Measurements from ENCODE around the gene PRSS53. TPM values are rescaled to one million over a fixed set of nuclear protein-coding genes. Genes with fewer than 3 reads are reported as not detected.

The PRSS53 gene
- total RNA-seq, 1 donor: 1.6 TPM

- no peak for DNase-seq (ENCODE audit: low read depth in 2 of 3, low spot score in 2 of 3)
Measured at GRCh38 chr16:31055613-31056012, 33.1 kb downstream of the PRSS53 start.

DNA sequence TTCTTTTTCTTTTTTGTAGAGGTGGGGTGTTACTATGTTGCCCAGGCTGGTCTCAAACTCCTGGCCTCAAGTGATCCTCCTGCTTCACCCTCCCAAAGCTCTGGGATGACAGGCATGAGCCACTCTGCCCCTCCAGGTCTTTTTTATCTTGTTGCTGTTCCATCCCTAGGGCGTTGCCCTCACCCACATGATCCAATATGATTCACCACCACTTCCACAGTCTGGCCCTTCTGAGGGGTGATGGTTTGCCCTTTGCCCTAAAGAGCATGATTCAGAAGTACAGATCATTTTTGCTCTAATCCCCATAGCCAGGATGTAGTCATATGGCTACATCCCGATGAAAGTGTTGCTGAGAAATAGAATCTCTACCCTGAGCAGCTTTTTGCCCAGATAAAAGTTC, 36.6 kb downstream of the PRSS53 start:
- no peak for DNase-seq (ENCODE audit: low read depth in 2 of 3, low spot score in 2 of 3)

DNA sequence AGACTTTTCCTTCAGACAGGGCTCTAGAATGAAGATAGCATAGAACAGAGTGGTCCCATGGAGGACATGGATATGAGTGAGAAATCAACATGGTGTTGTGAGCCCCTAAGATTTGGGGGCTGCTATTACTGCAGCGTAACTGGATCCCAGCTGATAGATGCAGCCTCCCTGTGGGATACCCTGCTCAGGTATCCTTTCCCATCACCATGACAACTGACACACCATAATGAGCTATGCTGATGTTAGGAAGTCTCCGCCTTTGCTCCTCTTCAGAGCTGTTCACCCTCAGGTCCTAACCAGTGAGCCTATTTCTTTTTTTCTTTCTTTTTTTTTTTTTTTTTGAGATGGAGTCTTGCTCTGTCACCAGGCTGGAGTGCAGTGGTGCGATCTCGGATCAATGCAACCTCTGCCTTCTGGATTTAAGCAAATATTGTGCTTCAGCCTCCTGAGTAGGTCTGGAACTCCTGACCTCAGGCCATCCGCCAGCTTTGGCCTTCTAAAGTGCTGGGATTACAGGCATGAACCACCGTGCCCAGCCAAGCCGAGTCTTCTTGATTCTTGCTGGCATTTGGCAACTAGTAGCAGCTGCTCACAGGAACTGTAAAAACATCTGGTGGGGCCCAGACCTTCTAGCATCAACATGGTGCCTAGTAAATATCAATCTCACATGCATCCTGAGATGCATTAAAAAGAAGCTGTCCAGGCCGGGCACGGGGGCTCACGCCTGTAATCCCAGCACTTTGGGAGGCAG, 38.3 kb downstream of the PRSS53 start:
- DNase-seq (ENCODE audit: low read depth in 2 of 3, low spot score in 2 of 3): no peak

GRCh38 chr16:31043898-31044481, 44.8 kb downstream of the PRSS53 start:
- no peak for DNase-seq (ENCODE audit: low read depth in 2 of 3, low spot score in 2 of 3)

GRCh38 chr16:31043352-31043751, 45.4 kb downstream of the PRSS53 start:
- no peak for DNase-seq (ENCODE audit: low read depth in 2 of 3, low spot score in 2 of 3)

DNA sequence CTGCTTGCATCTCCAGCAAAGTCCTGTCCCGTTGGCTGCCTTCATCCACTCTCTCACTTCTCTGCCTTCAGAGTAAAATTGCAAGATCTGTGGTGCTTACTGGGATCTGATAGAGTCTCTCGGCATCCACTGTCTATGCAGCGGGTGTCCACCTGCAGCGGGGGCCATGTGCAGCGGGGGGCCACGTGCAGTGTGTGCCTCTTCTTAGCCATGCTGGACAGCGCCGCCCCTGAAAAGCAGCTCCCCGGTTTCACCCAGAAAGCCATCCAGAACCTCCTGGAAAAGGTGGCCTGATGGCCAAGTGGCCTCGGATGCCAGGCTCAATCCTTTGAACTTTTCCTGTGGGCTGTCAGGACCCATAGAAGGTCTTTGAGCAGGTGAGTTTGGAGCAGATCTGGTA, 45.9 kb downstream of the PRSS53 start:
- no peak for DNase-seq (ENCODE audit: low read depth in 2 of 3, low spot score in 2 of 3)

GRCh38 chr16:31038993-31039392, 49.8 kb downstream of the PRSS53 start:
- no peak for DNase-seq (ENCODE audit: low read depth in 2 of 3, low spot score in 2 of 3)

DNA sequence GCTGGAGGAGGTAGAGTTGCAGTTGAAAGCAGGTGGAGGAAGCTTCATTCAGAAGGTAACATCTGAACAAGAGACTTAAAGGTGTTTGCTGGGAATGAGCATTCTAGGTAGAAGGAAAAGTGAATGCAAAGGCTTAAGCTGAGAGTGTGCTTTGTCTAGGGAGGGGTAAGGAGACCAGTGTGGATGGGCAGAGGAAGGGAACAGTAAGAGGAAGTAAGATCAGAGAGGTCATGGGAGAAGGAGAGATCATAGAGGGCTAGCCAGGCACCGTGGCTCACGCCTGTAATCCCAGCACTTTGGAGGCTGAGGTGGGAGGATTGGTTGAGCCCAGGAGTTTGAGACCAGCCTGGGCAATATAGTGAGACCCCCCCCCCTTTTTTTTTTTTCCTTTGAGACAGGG, 52.1 kb downstream of the PRSS53 start:
- no peak for DNase-seq (ENCODE audit: low read depth in 2 of 3, low spot score in 2 of 3)

DNA sequence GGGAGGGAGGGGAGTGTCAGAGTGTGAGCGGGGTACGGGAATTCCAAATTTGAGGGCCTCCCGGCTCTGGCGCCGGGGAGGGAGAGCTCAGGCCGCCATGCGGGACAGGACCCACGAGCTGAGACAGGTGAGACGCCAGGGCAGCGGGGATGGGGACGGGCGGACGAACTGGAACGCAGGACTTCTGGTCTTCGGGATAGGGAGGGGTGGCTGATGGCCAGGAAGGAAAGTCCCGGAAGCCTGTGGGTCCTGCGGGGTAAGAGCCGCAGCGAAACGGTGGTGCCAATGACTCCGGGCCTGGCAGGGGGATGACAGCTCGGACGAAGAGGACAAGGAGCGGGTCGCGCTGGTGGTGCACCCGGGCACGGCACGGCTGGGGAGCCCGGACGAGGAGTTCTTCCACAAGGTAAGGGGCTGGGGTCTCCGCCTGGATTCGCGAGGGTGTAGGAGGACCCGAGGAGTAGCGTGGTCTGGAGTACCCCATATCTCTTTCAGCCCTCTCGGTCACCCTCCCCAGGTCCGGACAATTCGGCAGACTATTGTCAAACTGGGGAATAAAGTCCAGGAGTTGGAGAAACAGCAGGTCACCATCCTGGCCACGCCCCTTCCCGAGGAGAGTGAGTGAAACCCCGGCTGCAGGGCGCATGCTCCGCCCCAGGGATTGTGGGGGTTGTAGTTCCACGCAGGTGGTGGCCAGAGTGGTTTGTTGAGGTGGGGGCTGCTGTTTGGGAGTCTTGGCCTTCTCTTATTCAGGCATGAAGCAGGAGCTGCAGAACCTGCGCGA, 54.8 kb downstream of the PRSS53 start:
- DNase-seq (ENCODE audit: low read depth in 2 of 3, low spot score in 2 of 3): peak; percentile 67 to 92 (median 84)

Other genes with a start within 250 kb of the PRSS53 start
- 15.1 TPM for gene BCL7C, start 194.9 kb downstream of the PRSS53 start, total RNA-seq
- gene CTF1, start 192.3 kb downstream of the PRSS53 start, total RNA-seq: 1.6 TPM
- 38.0 TPM for gene FBXL19, start 165.4 kb downstream of the PRSS53 start, total RNA-seq
- gene ORAI3, start 139.9 kb downstream of the PRSS53 start, total RNA-seq: 142 TPM
- 10.8 TPM for gene SETD1A, start 131.2 kb downstream of the PRSS53 start, total RNA-seq
- gene HSD3B7, start 103.7 kb downstream of the PRSS53 start, total RNA-seq: 19.9 TPM
- 1.1 TPM for gene STX1B, start 78.3 kb downstream of the PRSS53 start, total RNA-seq
- gene STX4, start 55.4 kb downstream of the PRSS53 start, total RNA-seq: 49.0 TPM
- 10.8 TPM for gene ZNF668, start 14.7 kb downstream of the PRSS53 start, total RNA-seq
- gene ZNF646, start 14.5 kb downstream of the PRSS53 start, total RNA-seq: 40.4 TPM
- 116 TPM for gene VKORC1, start 5.9 kb upstream of the PRSS53 start, total RNA-seq
- 52.5 TPM for gene BCKDK, start 19.4 kb upstream of the PRSS53 start, total RNA-seq
- gene KAT8, start 28.7 kb upstream of the PRSS53 start, total RNA-seq: 78.9 TPM
- not detected for gene PRSS8, start 46.8 kb upstream of the PRSS53 start, total RNA-seq
- gene PRSS36, start 61.1 kb upstream of the PRSS53 start, total RNA-seq: 1.1 TPM
- gene FUS, start 91.2 kb upstream of the PRSS53 start, total RNA-seq: 104 TPM
- 238 TPM for gene PYCARD, start 113.8 kb upstream of the PRSS53 start, total RNA-seq
- gene TRIM72, start 125.2 kb upstream of the PRSS53 start, total RNA-seq: under 0.01 TPM
- not detected for gene PYDC1, start 128.2 kb upstream of the PRSS53 start, total RNA-seq
- 6.2 TPM for gene ITGAM, start 171.0 kb upstream of the PRSS53 start, total RNA-seq